Hematopoietic multipotent progenitor cell treated with erythropoietin and hydrocortisone succinate and interleukin-3 and kit ligand, for 15 days (in vitro differentiated cells): Measurements from ENCODE around the gene TRABD2A.
"Not testable (repeated sequence)": the region's sequence is repeated elsewhere in the genome, so short reads cannot be mapped to it uniquely, and the experiment has no call there.

ENCODE experiments used
- DNase-seq: peaks from one replicate; pipeline ENCODE4 v3.0.0-alpha.2; 2015; ENCODE audit warnings: low spot score

Gene TRABD2A, protein sequence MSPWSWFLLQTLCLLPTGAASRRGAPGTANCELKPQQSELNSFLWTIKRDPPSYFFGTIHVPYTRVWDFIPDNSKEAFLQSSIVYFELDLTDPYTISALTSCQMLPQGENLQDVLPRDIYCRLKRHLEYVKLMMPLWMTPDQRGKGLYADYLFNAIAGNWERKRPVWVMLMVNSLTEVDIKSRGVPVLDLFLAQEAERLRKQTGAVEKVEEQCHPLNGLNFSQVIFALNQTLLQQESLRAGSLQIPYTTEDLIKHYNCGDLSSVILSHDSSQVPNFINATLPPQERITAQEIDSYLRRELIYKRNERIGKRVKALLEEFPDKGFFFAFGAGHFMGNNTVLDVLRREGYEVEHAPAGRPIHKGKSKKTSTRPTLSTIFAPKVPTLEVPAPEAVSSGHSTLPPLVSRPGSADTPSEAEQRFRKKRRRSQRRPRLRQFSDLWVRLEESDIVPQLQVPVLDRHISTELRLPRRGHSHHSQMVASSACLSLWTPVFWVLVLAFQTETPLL

DNA sequence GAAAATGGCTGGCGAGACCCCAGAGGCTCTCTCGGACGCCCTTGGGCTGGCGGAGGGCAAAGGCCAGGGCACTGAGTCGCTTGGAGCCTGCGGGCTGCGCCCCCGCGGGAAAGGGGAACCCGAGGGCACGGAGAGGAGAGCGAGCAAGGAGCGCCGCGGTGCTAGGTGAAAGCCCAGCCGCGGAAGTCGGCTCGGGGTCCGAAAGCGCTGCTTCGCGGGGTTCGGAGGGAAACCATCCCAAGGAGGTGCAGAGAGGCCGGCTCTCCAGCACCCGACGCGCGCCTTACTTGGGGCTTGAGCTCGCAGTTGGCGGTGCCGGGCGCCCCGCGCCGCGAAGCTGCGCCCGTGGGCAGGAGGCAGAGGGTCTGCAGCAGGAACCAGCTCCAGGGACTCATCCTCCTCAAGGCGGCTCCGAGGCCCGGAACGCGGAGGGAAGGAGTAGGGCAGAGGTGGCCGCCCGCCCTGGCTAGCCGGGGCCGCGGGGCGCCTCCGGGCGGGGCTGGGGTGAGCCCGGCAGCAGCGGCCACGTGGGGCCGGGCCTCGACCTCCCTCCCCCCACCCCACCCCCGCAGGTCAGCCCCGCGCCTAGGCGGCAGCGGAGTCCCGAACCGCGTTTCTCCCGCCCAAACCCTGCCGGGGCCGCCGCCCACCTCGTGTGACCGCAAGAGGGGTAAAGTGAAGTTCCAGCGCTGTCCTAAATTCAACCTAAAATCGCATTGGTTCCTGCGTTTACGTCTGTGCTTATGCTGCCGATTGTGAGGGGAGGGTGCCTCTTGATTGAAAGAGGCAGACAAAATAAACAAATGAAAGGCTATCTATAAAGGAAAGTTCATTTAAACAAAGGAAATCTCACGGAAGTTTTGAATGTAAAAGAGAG is at the start of gene TRABD2A:
Gene TRABD2A (minus strand): TSS at position 440 of the 877 bp plus-strand sequence. CDS start 45 bp downstream, at position 395.
- DNase-seq = no peak

DNA sequence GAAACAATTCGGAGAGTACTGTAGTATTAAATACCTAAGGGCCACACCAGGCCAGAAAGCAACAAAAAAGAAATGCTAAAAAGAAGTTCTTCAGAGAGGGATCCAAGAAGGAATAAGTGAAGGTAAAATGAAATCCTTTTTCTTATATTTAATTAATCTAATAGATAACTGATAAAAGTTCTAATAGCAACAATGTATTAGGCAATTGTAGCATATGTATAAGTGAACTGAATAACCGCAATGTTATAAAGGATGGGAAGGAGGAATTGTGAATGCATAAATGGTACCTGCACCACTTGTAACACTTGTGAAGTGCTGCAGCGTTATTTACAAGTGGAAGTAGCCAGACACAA is 46.4 kb upstream of the TRABD2A start:
- no peak for DNase-seq

DNA sequence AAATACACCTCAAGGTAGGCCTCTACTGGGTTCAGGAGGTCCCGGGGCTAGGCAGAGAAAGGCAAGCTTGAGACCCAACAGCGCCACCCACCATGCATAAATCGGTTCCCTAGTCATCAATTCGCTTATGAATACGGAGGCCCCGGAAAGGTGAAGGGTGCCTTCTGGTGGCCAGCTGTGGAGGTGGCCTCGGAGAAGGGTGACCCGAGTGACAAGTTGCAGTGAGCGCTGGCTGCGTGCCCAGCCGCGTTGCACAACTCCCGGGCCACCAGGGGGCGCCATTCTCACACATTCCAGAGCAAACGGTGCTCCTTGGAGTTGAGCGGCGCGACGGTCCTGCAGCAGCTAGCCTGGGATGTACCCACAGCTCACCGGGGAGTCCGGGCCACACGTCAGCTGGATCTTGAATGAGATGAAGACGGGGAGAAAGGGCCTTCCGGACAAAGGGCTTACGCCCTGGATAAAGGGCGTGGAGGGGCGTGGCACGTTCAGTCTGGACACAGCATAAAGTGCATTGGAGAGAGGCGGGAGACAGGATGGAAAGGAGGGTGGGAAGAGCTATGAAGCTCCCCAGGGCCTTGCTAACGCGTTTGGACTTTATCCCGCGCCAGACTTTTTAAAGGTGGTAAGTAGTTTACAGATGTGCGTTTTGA is 45.0 kb upstream of the TRABD2A start:
- DNase-seq = peak; percentile 95

DNA sequence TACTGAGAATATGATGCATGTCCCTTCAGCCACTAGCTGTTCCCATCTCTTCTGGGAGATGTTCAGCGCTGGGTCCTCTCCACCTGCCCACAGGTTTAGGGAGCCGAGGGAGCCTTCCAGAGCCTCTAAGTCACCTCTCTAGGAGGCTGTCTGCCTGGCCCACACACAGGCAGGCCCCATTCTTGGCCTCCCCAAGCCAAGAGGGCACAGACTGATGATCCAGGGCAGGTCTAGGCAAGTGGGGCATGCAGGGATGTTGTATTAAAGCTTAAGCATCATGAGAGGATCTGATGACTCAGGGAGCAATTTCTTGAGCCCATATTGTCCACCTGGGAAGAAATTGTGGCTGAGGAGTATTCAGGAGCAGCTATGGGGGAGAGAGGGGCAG is 44.4 kb upstream of the TRABD2A start:
- DNase-seq = no peak

DNA sequence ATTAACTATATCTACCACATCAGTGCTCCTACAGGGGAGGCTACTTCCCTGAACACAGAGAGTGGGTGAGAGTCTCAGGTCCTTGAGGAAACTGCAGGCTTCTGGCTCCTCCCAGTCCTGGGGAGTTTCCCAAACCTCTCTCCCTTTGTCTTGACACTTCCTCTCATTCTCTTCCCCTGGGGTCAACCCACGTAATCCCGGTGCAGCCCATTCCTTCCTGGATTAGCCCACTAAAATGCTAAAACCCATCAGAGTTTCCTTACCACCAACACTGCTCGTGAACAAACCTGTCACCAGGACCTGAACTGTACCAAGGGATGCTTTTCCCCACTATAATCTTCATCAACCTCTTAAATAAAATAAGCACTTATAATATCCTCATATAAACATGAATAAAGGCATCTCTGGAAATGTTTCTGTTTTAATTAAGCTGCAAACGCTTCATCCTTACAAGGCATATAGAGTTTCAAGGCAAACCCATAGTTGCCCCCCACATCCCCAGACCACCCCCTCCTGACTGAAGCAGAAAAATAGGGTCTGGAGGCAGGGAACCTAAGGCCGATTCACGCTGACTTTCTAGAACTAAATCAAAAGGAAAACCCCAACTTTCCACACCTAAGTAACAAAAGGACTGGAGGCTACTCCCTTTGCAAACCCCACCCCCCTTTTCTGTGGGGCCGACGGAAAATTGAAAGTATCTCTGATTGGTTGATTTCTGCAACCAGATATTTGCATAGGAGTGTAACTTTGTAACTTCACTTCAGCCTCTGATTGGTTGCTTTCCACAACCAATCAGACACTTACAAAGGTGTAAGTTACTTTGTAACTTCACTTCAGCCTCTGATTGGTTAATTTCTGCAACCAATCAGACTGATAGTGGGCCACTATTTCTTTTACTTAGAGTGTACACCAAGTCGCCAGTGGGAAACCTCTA is 43.6 kb upstream of the TRABD2A start:
- DNase-seq = peak; percentile 38

DNA sequence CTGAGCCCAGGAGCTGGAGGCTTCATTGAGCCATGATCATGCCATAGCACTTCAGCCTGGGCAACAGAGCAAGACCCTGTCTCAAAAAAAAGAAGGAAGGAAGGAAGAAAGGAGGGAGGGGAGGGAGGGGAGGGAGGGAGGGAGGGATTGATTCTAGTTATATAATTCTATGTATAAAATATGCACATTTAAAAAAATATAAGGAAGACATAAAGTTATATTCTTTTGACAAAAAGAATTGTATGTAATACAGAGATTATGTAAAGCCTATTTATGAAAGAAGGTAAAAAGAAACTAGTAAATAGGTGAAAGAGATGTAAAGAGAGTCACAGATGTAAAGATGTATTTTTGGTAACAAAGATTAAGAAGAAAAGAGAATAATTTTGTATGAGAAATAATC is 42.1 kb upstream of the TRABD2A start:
- no peak for DNase-seq

- no peak for DNase-seq
Observed at GRCh38 chr2:84919885-84920580, 39.1 kb upstream of the TRABD2A start.

DNA sequence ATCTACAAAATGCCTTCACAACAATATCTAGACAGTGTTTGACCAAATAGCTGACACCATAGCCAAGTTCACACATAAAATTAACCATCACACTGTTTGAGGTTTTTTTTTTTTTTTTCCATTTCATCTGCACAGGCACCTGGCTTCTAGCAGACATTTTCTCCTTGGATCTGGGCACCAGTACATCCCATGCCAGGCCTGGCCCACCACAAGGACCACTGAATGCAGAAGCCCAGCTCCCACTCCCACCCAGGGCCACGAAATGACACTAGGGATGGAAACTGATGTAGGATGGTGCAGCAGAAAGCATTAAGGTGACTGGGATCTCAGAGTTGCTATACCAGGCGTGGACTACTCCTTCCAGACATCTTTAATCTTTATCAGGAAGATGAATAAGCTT is 37.5 kb upstream of the TRABD2A start:
- DNase-seq = no peak

DNA sequence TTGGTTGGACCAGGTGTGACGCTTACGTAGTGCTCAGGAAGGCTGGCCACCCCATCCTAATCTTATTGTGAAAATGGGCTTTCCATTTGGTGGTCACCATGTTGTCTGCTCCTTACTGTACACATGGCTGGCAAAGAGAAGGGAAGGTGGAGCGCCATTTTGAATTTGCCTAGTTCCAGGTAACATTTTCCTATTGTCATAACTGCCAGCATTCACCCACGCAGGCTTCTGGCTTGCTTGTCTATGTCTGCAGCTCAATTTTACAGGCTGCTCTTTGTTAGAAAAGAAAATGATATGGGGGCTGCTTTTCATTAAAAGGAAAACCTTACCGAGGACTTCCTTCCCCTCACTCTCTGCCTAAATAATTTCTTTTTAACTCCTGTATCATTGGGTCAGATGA is 36.9 kb upstream of the TRABD2A start:
- DNase-seq = not testable (repeated sequence)

- DNase-seq = not testable (repeated sequence)
Observed at GRCh38 chr2:84915675-84916074, 34.8 kb upstream of the TRABD2A start.

DNA sequence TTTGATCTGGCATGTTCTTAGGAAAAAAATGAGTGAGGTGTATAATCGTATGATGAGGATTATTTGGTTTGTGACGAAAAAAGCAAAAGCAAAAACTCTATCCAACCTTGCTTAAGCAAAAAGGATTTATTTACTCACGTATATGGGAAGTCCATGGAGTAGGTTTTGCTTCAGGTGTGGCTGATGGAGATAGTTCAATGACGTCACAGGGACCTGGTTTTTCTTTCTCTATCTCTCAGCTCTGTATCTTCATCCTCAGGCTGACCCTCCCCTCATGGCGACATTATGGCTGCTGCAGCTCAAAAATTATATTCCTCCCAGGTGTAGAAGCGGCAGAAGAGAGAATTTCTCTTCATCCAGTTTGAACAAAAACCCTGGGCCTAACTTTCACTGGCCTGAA is 33.5 kb upstream of the TRABD2A start:
- DNase-seq = no peak

DNA sequence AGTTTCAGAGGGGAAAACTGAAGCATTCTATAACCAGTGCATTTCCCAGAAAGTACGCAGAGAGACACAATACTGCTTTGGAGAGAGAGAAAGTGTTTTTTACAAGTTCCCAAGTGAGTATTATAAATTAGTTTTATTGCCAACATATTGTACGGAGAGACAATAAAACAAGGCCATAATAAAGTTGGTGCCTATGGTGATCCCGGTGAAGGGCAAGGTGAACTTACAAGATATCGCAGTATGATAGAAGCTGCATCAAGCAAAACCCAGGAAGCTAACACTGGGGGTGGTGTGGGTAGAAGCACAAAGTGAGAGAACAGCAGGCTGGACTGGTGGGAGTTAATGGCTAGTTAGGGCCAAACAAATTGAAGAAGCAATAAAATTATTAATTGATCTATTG is 32.1 kb upstream of the TRABD2A start:
- no peak for DNase-seq

- DNase-seq = no peak
Observed at GRCh38 chr2:84911135-84911678, 30.3 kb upstream of the TRABD2A start.

DNA sequence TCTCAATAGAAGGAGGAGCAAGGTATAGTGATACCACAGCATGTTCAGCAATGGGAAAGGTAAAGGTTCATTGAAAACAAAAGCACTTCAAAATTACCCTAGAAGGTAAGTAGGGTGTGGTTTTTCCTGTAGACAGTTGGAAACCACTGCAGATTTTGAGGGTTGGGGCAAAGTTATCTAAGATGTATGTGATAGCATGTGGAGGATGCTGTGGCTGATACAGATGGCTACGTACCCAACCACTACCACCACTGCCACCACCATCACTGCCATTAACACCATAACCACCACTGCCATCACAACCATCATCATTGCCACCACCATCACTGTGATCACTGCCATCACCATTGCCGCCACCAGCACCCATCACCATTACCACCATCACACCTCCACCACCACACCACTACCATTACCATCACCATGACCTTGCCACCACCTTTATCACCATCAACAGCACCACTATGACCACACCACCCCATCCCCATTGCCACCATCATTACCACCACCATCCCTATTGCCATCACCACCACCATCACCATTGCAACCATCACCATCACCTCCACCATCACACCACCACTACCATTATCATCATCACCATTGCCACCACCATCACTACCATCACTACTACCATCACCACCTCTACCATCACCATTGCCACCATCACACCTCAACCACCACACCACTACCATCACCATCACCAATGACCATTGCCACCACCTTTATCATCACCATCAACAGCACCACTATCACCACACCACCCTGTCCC is 28.2 kb upstream of the TRABD2A start:
- DNase-seq = no peak

DNA sequence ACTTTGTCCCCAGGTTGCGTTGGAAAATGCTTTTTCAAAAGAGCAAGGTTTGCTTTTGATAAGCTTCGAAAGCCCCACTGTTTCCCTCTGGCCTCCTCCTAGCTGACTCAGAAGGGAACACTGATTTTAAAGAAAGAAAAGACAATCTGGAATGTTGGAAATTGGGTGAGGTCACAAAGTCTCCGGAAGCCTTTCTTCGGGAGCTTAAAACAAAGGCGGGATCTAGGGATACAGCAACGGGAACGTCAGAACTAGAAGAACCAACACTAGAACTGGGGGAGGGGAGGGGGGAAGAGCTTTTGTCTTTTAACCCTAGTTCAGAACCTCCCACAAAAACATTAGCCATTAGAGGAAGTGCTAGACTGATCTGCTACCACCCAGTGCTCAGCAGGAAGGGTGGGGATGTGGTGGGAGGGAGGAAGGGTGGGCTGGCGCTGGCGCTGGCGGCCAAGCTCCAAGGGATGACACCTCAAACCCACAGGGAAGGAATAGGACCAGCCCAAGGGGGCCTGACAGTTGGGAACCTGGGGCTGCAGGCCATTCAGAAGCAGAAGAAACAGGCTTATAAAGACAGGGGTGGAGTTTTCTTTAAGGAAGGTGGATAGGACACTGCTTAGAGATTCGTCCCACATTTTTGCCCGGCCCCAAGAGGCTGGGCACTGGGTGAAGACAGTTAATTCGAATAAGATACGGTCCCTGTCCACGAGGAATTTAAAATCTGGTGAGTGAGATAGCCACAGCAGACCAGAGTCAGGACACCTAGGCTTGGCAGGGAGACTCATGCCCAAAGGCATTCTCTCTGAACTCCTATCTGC is 26.2 kb upstream of the TRABD2A start:
- no peak for DNase-seq

GRCh38 chr2:84906108-84906899 is 25.4 kb upstream of the TRABD2A start:
- DNase-seq = no peak

DNA sequence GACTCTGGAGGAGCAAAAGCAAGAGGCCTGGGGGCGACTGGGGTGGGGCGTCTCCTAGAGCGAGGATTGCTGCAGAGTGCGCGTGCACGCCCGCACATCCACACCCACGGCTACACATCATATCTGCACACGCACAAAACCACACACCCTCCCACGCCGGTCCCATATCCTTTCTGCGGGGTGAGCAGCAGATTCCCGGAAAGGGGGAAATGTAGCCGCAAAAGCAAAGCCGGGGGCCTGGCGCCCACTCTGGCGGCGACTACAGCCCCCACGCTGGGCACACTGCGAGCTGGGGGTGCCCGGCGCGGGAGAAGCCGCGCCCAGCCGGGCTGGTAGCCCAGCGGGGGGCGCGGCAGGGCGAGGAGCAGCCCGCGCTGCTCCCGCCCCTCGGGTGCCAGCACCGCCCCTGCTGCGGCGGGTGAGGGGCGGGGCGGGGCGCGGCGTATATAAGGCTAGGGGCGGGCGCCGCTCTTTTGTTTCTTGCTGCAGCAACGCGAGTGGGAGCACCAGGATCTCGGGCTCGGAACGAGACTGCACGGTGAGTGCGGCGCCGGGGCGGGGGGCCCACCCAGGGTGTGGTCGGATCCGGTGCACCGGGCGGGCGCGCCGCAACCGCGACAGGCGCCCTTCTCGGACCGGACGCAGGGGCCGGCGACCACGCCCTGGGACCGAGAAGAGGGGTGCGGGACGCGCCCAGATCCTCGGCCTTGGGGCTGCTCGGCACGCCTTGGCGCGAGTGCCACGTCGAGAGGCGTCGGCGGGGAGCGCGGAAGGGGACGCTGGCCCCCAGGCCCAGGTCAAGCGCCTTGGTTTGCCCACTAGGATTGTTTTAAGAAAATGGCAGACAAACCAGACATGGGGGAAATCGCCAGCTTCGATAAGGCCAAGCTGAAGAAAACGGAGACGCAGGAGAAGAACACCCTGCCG is 24.6 kb upstream of the TRABD2A start, which contains the start of gene TMSB10:
Gene TMSB10 (plus strand): TSS at position 476 of the 927 bp plus-strand sequence.
- DNase-seq = peak; percentile 46
